AML-193 (cell line): ENCODE data around the gene CRAMP1.
"Not testable (repeated sequence)": the region's sequence is repeated elsewhere in the genome, so short reads cannot be mapped to it uniquely, and the experiment has no call there.

ENCODE experiments used
- DNase-seq, 2 experiments: peaks; one replicate each; lab custom pipeline; 2025; lab: John Stamatoyannopoulos, UW

The CRAMP1 gene

GRCh38 chr16:1678500-1679098 lies 66.4 kb downstream of the CRAMP1 start:
- DNase-seq: no peak

- no peak for DNase-seq
Observed at GRCh38 chr16:1680361-1680760, 68.2 kb downstream of the CRAMP1 start.

- DNase-seq: no peak
Observed at GRCh38 chr16:1681032-1681431, 68.9 kb downstream of the CRAMP1 start.

GRCh38 chr16:1687427-1688316 lies 75.5 kb downstream of the CRAMP1 start:
- DNase-seq: no peak

- DNase-seq: no peak
Observed at GRCh38 chr16:1688807-1689560, 76.8 kb downstream of the CRAMP1 start.

- no peak for DNase-seq
Observed at GRCh38 chr16:1689853-1690252, 77.7 kb downstream of the CRAMP1 start.

GRCh38 chr16:1690810-1691209 lies 78.7 kb downstream of the CRAMP1 start:
- DNase-seq: no peak

GRCh38 chr16:1691276-1691675 lies 79.1 kb downstream of the CRAMP1 start:
- DNase-seq: no peak

GRCh38 chr16:1691956-1692355 lies 79.8 kb downstream of the CRAMP1 start:
- DNase-seq: no peak

- no peak for DNase-seq
Observed at GRCh38 chr16:1696863-1697262, 84.7 kb downstream of the CRAMP1 start.

GRCh38 chr16:1698680-1699079 lies 86.5 kb downstream of the CRAMP1 start:
- DNase-seq: no peak

GRCh38 chr16:1700246-1700645 lies 88.1 kb downstream of the CRAMP1 start:
- DNase-seq: no peak

- DNase-seq: no peak
Observed at GRCh38 chr16:1701216-1701878, 89.2 kb downstream of the CRAMP1 start.

GRCh38 chr16:1705324-1705687 lies 93.1 kb downstream of the CRAMP1 start:
- DNase-seq: not testable (repeated sequence)

- peak; percentile 68 to 72 for DNase-seq
Observed at GRCh38 chr16:1705688-1706385, 93.7 kb downstream of the CRAMP1 start, which contains the start of gene MAPK8IP3. Gene MAPK8IP3, plus strand, starts transcription at chr16:1706195. Its CDS starts 145 bp downstream, at chr16:1706340.

- DNase-seq: no peak
Observed at GRCh38 chr16:1706386-1707192, 94.4 kb downstream of the CRAMP1 start.

GRCh38 chr16:1707193-1707790 lies 95.1 kb downstream of the CRAMP1 start:
- no peak for DNase-seq

- DNase-seq: no peak
Observed at GRCh38 chr16:1708083-1708767, 96.1 kb downstream of the CRAMP1 start.

GRCh38 chr16:1708768-1709180 lies 96.6 kb downstream of the CRAMP1 start:
- DNase-seq: no peak

- no peak for DNase-seq
Observed at GRCh38 chr16:1709356-1709755, 97.2 kb downstream of the CRAMP1 start.
